HEK293 (cell line): ENCODE measurements around the gene FBN2.

Source experiments
- BCL11A ChIP-seq: fragments of 450-650 bp; formaldehyde crosslinking; IDR thresholded peaks from 2 replicates; pipeline ENCODE4 v1.5.1; 2016; ENCODE audit warnings: low read depth, missing biosample characterization, missing genetic modification characterization
- ELK4 ChIP-seq: IDR thresholded peaks from 2 replicates; pipeline ENCODE4 v1.6.1; 2011; ENCODE audit warnings: mild to moderate bottlenecking, low read depth, low read length, borderline replicate concordance
- KLF7 ChIP-seq: fragments of 450-650 bp; formaldehyde crosslinking; IDR thresholded peaks from 2 replicates; pipeline ENCODE4 v1.5.1; 2016; ENCODE audit warnings: missing biosample characterization, missing genetic modification characterization, borderline replicate concordance
- KLF9 ChIP-seq: fragments of 450-650 bp; formaldehyde crosslinking; IDR thresholded peaks from 2 replicates; pipeline ENCODE4 v1.5.1; 2016; ENCODE audit warnings: missing biosample characterization, missing genetic modification characterization, low read depth
- MYNN ChIP-seq: fragments of 450-650 bp; formaldehyde crosslinking; IDR thresholded peaks from 2 replicates; pipeline ENCODE4 v1.5.1; 2016; ENCODE audit warnings: missing biosample characterization, missing genetic modification characterization, borderline replicate concordance
- MZF1 ChIP-seq: fragments of 450-650 bp; formaldehyde crosslinking; IDR thresholded peaks from 2 replicates; pipeline ENCODE4 v1.5.1; 2017; ENCODE audit warnings: missing biosample characterization, missing genetic modification characterization, borderline replicate concordance
- ZBTB10 ChIP-seq: fragments of 450-650 bp; formaldehyde crosslinking; IDR thresholded peaks from 2 replicates; pipeline ENCODE4 v1.5.1; 2016; ENCODE audit warnings: missing biosample characterization, missing genetic modification characterization
- ZBTB7A ChIP-seq: fragments of 450-650 bp; formaldehyde crosslinking; IDR thresholded peaks from 2 replicates; pipeline ENCODE4 v1.5.1; 2016; ENCODE audit warnings: low read depth, missing biosample characterization, missing genetic modification characterization
- ZFHX2 ChIP-seq: fragments of 450-650 bp; formaldehyde crosslinking; conservative IDR thresholded peaks from 2 replicates; pipeline ENCODE4 v1.5.1; 2016; ENCODE audit warnings: missing biosample characterization, missing genetic modification characterization
- ZNF2 ChIP-seq: fragments of 450-650 bp; formaldehyde crosslinking; IDR thresholded peaks from 2 replicates; pipeline ENCODE4 v1.5.1; 2016; ENCODE audit warnings: missing biosample characterization, missing genetic modification characterization
- ZNF223 ChIP-seq: fragments of 450-650 bp; formaldehyde crosslinking; IDR thresholded peaks from 2 replicates; pipeline ENCODE4 v1.5.1; 2016; ENCODE audit warnings: missing biosample characterization, missing genetic modification characterization
- ZNF239 ChIP-seq: fragments of 450-650 bp; formaldehyde crosslinking; IDR thresholded peaks from 2 replicates; pipeline ENCODE4 v1.5.1; 2016; ENCODE audit warnings: missing biosample characterization, missing genetic modification characterization
- ZNF324 ChIP-seq: fragments of 450-650 bp; formaldehyde crosslinking; IDR thresholded peaks from 2 replicates; pipeline ENCODE4 v1.5.1; 2016; ENCODE audit warnings: missing biosample characterization, missing genetic modification characterization
- ZNF335 ChIP-seq: fragments of 450-650 bp; formaldehyde crosslinking; conservative IDR thresholded peaks from 2 replicates; pipeline ENCODE4 v1.5.1; 2016; ENCODE audit warnings: missing biosample characterization, missing genetic modification characterization
- ZNF37A ChIP-seq: fragments of 450-650 bp; IDR thresholded peaks from 2 replicates; pipeline ENCODE4 v1.5.1; 2018; ENCODE audit warnings: missing biosample characterization, missing genetic modification characterization
- ZNF398 ChIP-seq: fragments of 450-650 bp; formaldehyde crosslinking; IDR thresholded peaks from 2 replicates; pipeline ENCODE4 v1.5.1; 2017; ENCODE audit warnings: missing biosample characterization, missing genetic modification characterization
- ZNF423 ChIP-seq: fragments of 450-650 bp; formaldehyde crosslinking; IDR thresholded peaks from 2 replicates; pipeline ENCODE4 v1.5.1; 2016; ENCODE audit warnings: missing biosample characterization, missing genetic modification characterization
- ZNF488 ChIP-seq: fragments of 450-650 bp; formaldehyde crosslinking; IDR thresholded peaks from 2 replicates; pipeline ENCODE4 v1.5.1; 2016; ENCODE audit warnings: missing biosample characterization, missing genetic modification characterization
- ZNF514 ChIP-seq: fragments of 450-650 bp; formaldehyde crosslinking; IDR thresholded peaks from 2 replicates; pipeline ENCODE4 v1.5.1; 2016; ENCODE audit warnings: missing biosample characterization, missing genetic modification characterization
- ZNF518A ChIP-seq: fragments of 450-650 bp; formaldehyde crosslinking; conservative IDR thresholded peaks from 2 replicates; pipeline ENCODE4 v1.5.1; 2016; ENCODE audit warnings: low read depth, missing biosample characterization, missing genetic modification characterization
- ZNF560 ChIP-seq: fragments of 450-650 bp; formaldehyde crosslinking; IDR thresholded peaks from 2 replicates; pipeline ENCODE4 v1.5.1; 2017; ENCODE audit warnings: missing biosample characterization, missing genetic modification characterization, borderline replicate concordance
- ZNF561 ChIP-seq: fragments of 450-650 bp; IDR thresholded peaks from 2 replicates; pipeline ENCODE4 v1.5.1; 2018; ENCODE audit warnings: missing biosample characterization, missing genetic modification characterization, borderline replicate concordance
- ZSCAN16 ChIP-seq: fragments of 450-650 bp; formaldehyde crosslinking; IDR thresholded peaks from 2 replicates; pipeline ENCODE4 v1.5.1; 2016; ENCODE audit warnings: missing biosample characterization, missing genetic modification characterization
- ZSCAN30 ChIP-seq: fragments of 450-650 bp; IDR thresholded peaks from 2 replicates; pipeline ENCODE4 v1.5.1; 2018; ENCODE audit warnings: missing biosample characterization, mild to moderate bottlenecking, missing genetic modification characterization, moderate library complexity
- ZXDB ChIP-seq: fragments of 450-650 bp; formaldehyde crosslinking; IDR thresholded peaks from 2 replicates; pipeline ENCODE4 v1.5.1; 2016; ENCODE audit warnings: missing biosample characterization, missing genetic modification characterization

FBN2 gene

GRCh38 chr5:128538250-128539037 lies 399 bp upstream of the FBN2 start (continued):
- TF ChIP-seq ZNF518A (peak; percentile 30; the same call in 1 of the 2 replicates), ZNF560 (tag by site-specific recombination) (no peak), ZNF2 (0 out of 2 replicates have a peak, but pooled peaks have one; percentile 3), KLF7 (tag by site-specific recombination) (peak; percentile 20; the same call in 1 of the 2 replicates), ZNF335 (peak; percentile 93), ZNF398 (tag by site-specific recombination) (peak; percentile 100), ZSCAN16 (tag by site-specific recombination) (0 out of 2 replicates have a peak, but pooled peaks have one; percentile 15), ZNF423 (tag by site-specific recombination) (0 out of 2 replicates have a peak, but pooled peaks have one; percentile 56), ELK4 (no peak), ZBTB10 (tag by site-specific recombination) (peak; percentile 97), MZF1 (peak; percentile 96), ZNF488 (tag by site-specific recombination) (no peak), ZXDB (peak; percentile 85), ZFHX2 (tag by site-specific recombination) (peak; percentile 82), ZNF561 (tag by site-specific recombination) (0 out of 2 replicates have a peak, but pooled peaks have one; percentile 11), ZNF223 (tag by site-specific recombination) (peak; percentile 48; the same call in 1 of the 2 replicates), ZBTB7A (tag by site-specific recombination) (peak; percentile 45; the same call in 1 of the 2 replicates), ZNF514 (tag by site-specific recombination) (no peak), ZNF324 (tag by site-specific recombination) (peak; percentile 86), ZNF239 (tag by site-specific recombination) (0 out of 2 replicates have a peak, but pooled peaks have one; percentile 34), MYNN (tag by site-specific recombination) (0 out of 2 replicates have a peak, but pooled peaks have one; percentile 11), KLF9 (tag by site-specific recombination) (peak; percentile 97), ZSCAN30 (tag by site-specific recombination) (peak; percentile 71; the same call in 1 of the 2 replicates), ZNF37A (tag by site-specific recombination) (no peak), BCL11A (tag by site-specific recombination) (peak; percentile 78)
